IMR-90 (cell line): ENCODE measurements around the gene VHLL.

Source experiments
- NFE2L2 ChIP-seq: fragments of 150-350 bp; IDR thresholded peaks from 2 replicates; pipeline ENCODE4 v1.6.1; 2016; ENCODE audit warnings: low read depth, mild to moderate bottlenecking, low read length
- SMC3 ChIP-seq: fragments of 150-350 bp; IDR thresholded peaks from 2 replicates; pipeline ENCODE4 v1.6.1; 2016; ENCODE audit warnings: low read depth, mild to moderate bottlenecking, antibody characterized with exemption, low read length, moderate library complexity
- TF ChIP-seq, protein P1 (sequence below): fragments of 150-350 bp; IDR thresholded peaks from 2 replicates; pipeline ENCODE4 v1.6.1; 2017; ENCODE audit warnings: mild to moderate bottlenecking, antibody characterized with exemption, low read length, low read depth

DNA sequence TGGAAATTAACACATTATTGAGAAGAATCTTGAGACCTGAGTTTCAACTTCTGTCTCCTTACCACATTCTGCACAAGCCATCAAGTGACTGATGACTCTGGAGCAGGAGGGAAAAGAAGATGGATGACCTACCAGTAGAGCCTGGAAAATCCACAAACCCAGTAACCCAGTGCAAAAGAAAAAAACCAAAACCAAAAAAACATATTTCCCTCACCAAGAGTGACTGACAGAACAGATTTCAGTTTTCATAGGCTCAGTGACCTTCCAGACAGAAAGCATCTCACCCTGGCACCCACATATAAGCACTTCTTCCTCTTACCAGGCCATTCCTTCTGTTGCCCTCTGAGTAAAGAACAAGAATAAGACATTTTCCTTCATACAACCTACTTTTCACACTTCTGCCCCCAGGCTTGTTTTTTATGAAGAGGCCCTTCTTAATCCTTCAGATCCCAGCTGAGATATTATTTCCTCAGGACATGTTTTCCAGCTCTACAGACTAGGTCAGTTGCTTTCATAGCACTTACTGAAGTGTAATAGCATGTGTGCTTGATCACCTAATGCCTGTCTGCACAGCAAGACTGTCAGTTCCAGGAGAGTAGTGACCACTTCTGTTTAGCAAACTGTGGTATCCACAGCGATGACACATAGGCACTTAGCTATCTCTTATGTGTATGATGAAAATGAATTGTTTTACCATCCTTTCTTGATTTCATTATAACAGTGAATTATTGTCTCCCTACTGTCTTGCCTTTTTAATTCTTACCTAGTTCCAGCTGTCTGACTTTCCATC lies 43.3 kb upstream of the VHLL start:
- TF ChIP-seq, protein P1, sequence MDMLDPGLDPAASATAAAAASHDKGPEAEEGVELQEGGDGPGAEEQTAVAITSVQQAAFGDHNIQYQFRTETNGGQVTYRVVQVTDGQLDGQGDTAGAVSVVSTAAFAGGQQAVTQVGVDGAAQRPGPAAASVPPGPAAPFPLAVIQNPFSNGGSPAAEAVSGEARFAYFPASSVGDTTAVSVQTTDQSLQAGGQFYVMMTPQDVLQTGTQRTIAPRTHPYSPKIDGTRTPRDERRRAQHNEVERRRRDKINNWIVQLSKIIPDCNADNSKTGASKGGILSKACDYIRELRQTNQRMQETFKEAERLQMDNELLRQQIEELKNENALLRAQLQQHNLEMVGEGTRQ = no peak
- no peak for TF ChIP-seq SMC3
- TF ChIP-seq NFE2L2 = no peak
